HepG2 (cell line): ENCODE data around the gene ANLN. TPM values are rescaled to one million over a fixed set of nuclear protein-coding genes. Genes with fewer than 3 reads are reported as not detected.

Experiments
- AKNA ChIP-seq: sonication (generic); formaldehyde crosslinking; IDR thresholded peaks from 2 replicates; pipeline ENCODE4 v1.4.0; 2020; ENCODE audit warnings: missing genetic modification reagents, borderline replicate concordance
- ATF2 ChIP-seq: sonication (generic); formaldehyde crosslinking; IDR thresholded peaks from 2 replicates; pipeline ENCODE4 v1.4.0; 2020; ENCODE audit warnings: missing genetic modification reagents
- ATF7-NPFF ChIP-seq: sonication (generic); formaldehyde crosslinking; IDR thresholded peaks from 2 replicates; pipeline ENCODE4 v1.8.1; 2023; ENCODE audit warnings: mild to moderate bottlenecking, low read depth, missing genetic modification reagents, moderate library complexity
- CBX1 ChIP-seq: IDR thresholded peaks from one replicate; pipeline ENCODE4 v1.6.1; 2016; ENCODE audit warnings: antibody characterized with exemption, low read depth
- EHMT2 ChIP-seq: fragments of 200-600 bp; sonication (generic); IDR thresholded peaks from 2 replicates; pipeline ENCODE4 v1.7.0; 2017; ENCODE audit warnings: antibody characterized with exemption, low read depth, low read length, borderline replicate concordance
- GATA4 ChIP-seq: sonication (generic); IDR thresholded peaks from 2 replicates; pipeline ENCODE4 v1.6.1; 2016; ENCODE audit warnings: antibody characterized with exemption, low read depth, borderline replicate concordance
- MXD1 ChIP-seq: sonication (generic); formaldehyde crosslinking; IDR thresholded peaks from 2 replicates; pipeline ENCODE4 v1.4.0; 2020; ENCODE audit warnings: mild to moderate bottlenecking, missing genetic modification reagents
- ONECUT2 ChIP-seq: sonication (generic); formaldehyde crosslinking; IDR thresholded peaks from 2 replicates; pipeline ENCODE4 v1.4.0; 2020; ENCODE audit warnings: missing genetic modification reagents
- PATZ1 ChIP-seq: sonication (generic); formaldehyde crosslinking; IDR thresholded peaks from 2 replicates; pipeline ENCODE4 v1.4.0; 2020; ENCODE audit warnings: missing genetic modification reagents
- SP140L ChIP-seq: sonication (generic); formaldehyde crosslinking; IDR thresholded peaks from 2 replicates; pipeline ENCODE4 v1.4.0; 2020; ENCODE audit warnings: missing genetic modification reagents, borderline replicate concordance
- TCF7 ChIP-seq: sonication (generic); IDR thresholded peaks from 2 replicates; pipeline ENCODE4 v1.6.1; 2016; ENCODE audit warnings: antibody characterized with exemption, low read depth
- ZMYM3 ChIP-seq: sonication (generic); formaldehyde crosslinking; IDR thresholded peaks from 2 replicates; pipeline ENCODE4 v1.5.1; 2020; ENCODE audit warnings: mild to moderate bottlenecking, missing genetic modification reagents
- ZNF687 ChIP-seq: sonication (generic); formaldehyde crosslinking; IDR thresholded peaks from 2 replicates; pipeline ENCODE4 v1.5.1; 2020; ENCODE audit warnings: mild to moderate bottlenecking, missing genetic modification reagents, moderate library complexity
- ZNF781 ChIP-seq: sonication (generic); formaldehyde crosslinking; IDR thresholded peaks from 2 replicates; pipeline ENCODE4 v1.5.1; 2020; ENCODE audit warnings: borderline replicate concordance, mild to moderate bottlenecking, missing genetic modification reagents; ENCODE audit errors: not compliant biosample characterization
- ZSCAN30 ChIP-seq: sonication (generic); formaldehyde crosslinking; IDR thresholded peaks from 2 replicates; pipeline ENCODE4 v1.5.0; 2020; ENCODE audit warnings: mild to moderate bottlenecking, missing genetic modification reagents
- polyA plus RNA-seq, 8 experiments: library from polyadenylated mRNA; depleted of rRNA in 3 of 8; stranded (reverse) in 7 of 8; unstranded in 1 of 8; fragments of >200 nt; fragmentation: Illumina TruSeq in 4 of 8; extraction: Trizol in 4 of 8; gene quantifications; 2 replicates each; pipeline versions ENCODE4 v1.2.1 to v1.2.3, GENCODE V29; 2011 to 2016; ENCODE audit warnings: low read depth in 4 of 8, missing spikeins in 1 of 8, mixed read lengths in 1 of 8; ENCODE audit not compliant: insufficient read depth in 1 of 8
- total RNA-seq, 5 experiments: library from RNA; depleted of rRNA; stranded (reverse); fragments of >200 nt; fragmentation: Illumina TruSeq; extraction: Trizol; gene quantifications; 2 replicates each; pipeline ENCODE4 v1.2.3, GENCODE V29; 2016; ENCODE audit warnings: low read depth in 1 of 5

The ANLN gene
- total and polyA plus RNA-seq, 2 of the 13 experiments (the other 11 are each of a cell fraction or from before 2014, with no cell fraction given): 20.0 to 72.0 TPM

- no peak for TF ChIP-seq ZSCAN30 (CRISPR knock-in tag)
- no peak for TF ChIP-seq GATA4
- peak; percentile 75 for TF ChIP-seq MXD1 (CRISPR knock-in tag)
- no peak for TF ChIP-seq ONECUT2 (CRISPR knock-in tag)
- TF ChIP-seq CBX1: no peak
- peak; percentile 67 for TF ChIP-seq ATF7-NPFF (CRISPR knock-in tag)
- TF ChIP-seq ATF2: peak; percentile 45; the same call in 1 of the 2 replicates
- no peak for TF ChIP-seq EHMT2
- TF ChIP-seq ZNF687 (CRISPR knock-in tag): peak; percentile 85
- TF ChIP-seq AKNA: no peak
- peak; percentile 30; the same call in 1 of the 2 replicates for TF ChIP-seq SP140L (CRISPR knock-in tag)
- no peak for TF ChIP-seq ZNF781 (CRISPR knock-in tag)
- peak; percentile 57; the same call in 1 of the 2 replicates for TF ChIP-seq PATZ1 (CRISPR knock-in tag)
- no peak for TF ChIP-seq TCF7
- TF ChIP-seq ZMYM3: no peak
These were observed 22.7 kb upstream of the ANLN start (continued) for GRCh38 chr7:36366718-36367560.
